GM18951 (cell line): Measurements from ENCODE around the gene B4GALT5.

Source experiments
- POLR2A ChIP-seq: IDR thresholded peaks from 4 replicates; pipeline ENCODE4 v1.6.1; 2011; ENCODE audit warnings: mild to moderate bottlenecking; ENCODE audit not compliant: insufficient read length, insufficient read depth; ENCODE audit errors: extremely low read depth
- in situ Hi-C: fragments of 300-500 bp; cut with MboI; formaldehyde crosslinking; loops from one replicate; pipeline ENCODE4 v1.12.0; 2022; ENCODE audit warnings: low sequenced_read_pairs, mixed read lengths, inconsistent platforms; ENCODE audit not compliant: unreplicated experiment

Gene B4GALT5

DNA sequence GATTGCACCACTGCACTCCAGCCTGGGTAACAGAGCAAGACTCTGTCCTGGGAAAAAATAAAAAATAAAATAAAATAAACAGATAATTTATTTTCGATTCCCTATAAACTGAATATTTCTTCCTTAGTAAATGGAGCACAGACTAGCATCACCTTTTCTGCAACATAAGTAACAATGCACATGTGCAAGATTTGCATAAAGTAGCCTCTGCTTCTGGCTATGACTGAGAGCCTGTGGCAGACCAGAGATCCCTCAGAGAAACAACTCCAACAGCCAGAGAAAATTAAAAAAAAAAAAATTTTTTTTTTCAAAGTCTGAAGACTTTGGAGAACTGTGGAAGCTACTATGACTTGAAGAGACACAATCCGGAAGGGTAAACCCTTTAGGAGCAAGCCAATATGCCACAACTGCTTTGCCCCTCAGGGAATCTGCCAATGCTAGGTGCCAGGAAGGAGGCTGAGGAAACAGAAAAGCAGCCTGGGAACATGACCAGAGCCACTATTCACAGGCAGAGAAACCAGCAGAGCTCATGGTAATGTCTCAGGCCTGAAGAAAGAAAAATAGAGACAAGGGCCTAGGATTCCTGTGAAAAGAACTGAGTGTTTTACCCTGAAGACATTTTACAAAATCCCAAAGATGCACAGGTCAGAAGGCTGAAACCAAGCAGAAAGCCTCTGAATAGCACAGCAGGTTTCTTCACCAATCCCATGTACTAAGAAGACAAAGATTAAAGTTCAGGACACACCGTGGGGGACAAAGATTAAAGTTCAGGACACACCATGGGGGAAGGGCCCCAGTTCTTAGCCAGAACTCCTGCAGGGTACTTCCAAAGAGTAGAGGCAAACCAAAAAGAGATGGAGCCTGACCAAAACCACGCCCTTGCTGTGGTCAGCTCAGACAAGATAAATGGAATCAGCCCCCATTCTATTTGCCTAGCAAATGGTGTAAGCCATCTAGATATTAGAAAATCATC is 25.8 kb downstream of the B4GALT5 start:
- in situ Hi-C loops = no loop called here
- no peak for TF ChIP-seq POLR2A

DNA sequence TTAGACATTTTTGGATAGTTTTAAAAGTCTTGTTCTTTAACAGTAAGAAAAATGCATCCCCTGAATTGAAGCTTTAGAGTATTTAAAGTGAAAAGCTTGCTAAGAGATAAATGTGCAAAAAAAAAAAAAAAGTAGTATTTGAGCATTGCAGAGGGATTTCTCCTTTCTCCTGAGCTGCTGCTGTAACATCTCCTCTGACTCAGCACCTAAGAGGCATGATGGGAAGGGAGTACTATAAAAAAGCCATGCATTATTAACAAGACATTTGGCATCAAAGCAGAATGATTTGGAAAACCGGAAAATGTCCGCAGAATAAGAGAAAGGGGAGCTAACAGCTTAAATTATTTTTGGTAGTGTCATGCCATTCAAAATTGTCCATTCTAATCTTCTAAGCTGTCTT is 27.9 kb downstream of the B4GALT5 start:
- in situ Hi-C loops = no loop called here
- no peak for TF ChIP-seq POLR2A

DNA sequence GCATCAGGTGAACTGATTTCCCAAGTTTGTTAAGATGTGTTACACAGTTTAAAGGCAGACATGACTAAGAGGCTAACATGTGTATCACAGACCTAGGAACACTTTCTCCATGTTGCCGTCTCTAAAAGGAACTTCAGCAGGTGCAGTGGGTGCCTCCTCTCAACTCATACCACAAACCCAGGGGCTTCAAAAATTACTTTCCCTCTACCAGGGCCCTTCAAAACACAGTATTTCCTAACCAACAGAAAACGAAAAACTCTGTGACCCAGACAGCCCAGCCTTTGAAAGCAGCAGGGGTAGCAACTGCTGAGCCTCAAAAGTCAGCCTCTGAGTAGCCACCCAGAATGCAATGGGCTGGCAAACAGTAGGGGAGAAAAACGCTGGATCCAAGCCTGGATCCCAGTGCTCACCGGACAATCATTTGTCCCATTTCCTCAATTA is 28.5 kb downstream of the B4GALT5 start:
- no peak for TF ChIP-seq POLR2A
- in situ Hi-C loops = no loop called here

DNA sequence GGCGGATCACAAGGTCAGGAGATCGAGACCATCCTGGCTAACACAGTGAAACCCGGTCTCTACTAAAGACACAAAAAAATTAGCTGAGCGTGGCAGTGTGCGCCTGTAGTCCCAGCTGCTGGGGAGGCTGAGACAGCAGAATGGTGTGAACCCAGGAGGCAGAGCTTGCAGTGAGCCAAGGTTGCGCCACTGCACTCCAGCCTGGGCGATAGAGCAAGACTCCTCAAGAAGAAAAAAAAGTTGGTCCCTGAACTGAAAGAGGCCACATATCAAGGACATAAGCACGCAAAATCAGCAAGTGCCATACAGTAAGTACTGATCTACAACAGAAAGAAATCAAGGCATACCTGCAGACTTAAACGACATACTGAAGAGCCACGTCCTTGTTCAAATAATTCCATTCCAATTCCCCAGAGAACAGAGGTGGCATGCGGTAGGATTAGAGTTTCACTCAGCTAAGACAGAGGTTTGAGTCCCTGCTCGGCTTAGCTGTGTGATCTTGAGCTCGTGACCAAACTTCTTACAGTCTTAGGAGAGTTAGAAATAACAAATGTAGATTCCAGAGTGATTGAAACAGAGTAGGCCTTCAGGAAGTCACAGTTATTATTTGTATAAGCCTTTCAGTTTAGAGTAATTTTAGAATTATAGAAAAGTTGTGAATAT is 29.2 kb downstream of the B4GALT5 start:
- in situ Hi-C loops = no loop called here
- no peak for TF ChIP-seq POLR2A

DNA sequence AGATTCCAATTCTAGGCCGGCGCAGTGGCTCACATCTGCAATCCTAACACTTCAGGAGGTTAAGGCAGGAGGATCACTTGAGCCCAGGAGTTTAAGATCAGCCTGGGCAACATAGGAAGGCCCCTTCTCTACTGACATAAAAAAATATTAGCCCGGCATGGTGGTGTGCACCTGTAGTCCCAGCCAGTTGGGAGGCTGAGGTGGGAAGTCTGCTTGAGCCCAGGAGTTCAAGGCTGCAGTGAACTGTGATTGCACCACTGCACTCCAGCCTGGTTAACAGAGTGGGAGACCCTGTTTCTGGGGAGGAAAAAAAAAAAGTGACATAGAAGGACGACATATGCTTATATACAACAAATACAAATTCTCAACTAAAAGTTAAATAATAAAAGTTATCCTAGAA is 30.9 kb downstream of the B4GALT5 start:
- in situ Hi-C loops = no loop called here
- TF ChIP-seq POLR2A = no peak

DNA sequence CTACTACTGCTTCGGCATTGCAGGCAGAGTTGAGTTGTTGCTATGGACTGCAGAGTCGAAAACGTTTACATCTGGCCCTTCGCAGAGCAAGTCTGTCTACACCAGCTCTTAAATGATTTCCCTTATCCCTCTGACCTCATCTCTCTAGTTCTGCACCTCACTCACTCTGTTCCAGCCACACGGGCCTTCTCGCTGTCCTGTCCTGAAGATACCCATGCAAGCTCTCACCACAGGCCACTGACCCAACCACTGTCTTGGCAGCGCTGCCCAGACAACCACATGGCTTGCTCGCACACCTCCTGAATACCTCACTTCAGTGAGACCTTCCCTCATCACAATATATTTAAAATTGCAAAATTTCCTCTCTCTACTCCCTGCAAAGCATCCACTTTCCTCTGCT is 31.4 kb downstream of the B4GALT5 start:
- TF ChIP-seq POLR2A = no peak
- in situ Hi-C loops = no loop called here

DNA sequence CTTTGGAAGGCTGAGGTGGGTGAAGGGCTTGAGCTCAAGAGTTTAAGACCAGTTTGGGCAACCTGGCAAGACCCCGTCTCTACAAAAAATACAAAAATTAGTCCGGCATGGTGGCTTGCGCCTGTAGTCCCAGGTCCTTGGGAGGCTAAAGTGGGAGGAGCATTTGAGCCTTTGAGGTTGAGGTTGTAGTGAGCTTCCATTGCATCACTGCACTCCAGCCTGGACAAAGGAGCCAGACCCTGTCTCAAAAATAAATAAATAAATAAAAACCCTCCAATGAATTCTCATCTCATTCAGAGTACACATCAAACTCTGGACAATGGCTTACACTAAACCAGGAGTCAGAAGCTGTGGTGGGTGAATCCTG is 31.8 kb downstream of the B4GALT5 start:
- in situ Hi-C loops = no loop called here
- no peak for TF ChIP-seq POLR2A

DNA sequence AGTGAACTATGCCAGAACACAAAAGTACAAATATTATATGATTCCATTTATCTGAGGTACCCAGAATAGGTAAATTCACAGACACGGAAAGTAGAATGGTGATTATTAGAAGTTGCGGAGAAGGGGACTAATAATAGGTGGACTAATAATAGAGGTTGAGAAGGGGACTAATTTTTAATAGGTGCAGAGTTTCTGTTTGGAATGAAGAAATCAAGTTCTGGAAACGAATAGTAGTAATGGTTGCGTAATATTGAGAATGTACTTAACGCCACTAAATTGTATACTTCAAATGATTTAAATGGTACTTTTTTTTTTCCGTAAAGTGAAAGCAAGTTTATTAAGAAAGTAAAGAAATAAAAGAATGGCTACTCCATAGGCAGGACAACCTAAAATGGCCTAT is 33.2 kb downstream of the B4GALT5 start:
- in situ Hi-C loops = no loop called here

DNA sequence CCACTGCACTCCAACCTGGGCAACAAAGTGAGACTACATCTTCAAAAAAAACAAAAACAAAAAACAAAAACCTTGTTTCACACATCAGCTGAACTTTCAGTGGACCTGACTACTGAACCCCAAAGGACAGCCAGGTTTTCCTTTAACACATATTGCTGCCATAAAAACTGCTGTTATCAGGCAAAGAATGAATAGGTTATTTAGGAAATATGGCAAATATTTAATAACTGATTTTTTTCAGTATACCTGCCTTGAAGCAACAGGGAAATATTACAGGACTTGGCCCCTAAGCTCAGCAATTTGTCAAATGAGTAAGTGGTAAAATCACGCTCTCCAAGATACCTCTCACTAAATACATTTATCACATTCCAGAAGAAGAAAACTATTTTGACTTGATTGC is 34.0 kb downstream of the B4GALT5 start:
- in situ Hi-C loops = no loop called here
- no peak for TF ChIP-seq POLR2A

More for the DNA sequence above, 33.2 kb downstream of the B4GALT5 start:
- TF ChIP-seq POLR2A = no peak

DNA sequence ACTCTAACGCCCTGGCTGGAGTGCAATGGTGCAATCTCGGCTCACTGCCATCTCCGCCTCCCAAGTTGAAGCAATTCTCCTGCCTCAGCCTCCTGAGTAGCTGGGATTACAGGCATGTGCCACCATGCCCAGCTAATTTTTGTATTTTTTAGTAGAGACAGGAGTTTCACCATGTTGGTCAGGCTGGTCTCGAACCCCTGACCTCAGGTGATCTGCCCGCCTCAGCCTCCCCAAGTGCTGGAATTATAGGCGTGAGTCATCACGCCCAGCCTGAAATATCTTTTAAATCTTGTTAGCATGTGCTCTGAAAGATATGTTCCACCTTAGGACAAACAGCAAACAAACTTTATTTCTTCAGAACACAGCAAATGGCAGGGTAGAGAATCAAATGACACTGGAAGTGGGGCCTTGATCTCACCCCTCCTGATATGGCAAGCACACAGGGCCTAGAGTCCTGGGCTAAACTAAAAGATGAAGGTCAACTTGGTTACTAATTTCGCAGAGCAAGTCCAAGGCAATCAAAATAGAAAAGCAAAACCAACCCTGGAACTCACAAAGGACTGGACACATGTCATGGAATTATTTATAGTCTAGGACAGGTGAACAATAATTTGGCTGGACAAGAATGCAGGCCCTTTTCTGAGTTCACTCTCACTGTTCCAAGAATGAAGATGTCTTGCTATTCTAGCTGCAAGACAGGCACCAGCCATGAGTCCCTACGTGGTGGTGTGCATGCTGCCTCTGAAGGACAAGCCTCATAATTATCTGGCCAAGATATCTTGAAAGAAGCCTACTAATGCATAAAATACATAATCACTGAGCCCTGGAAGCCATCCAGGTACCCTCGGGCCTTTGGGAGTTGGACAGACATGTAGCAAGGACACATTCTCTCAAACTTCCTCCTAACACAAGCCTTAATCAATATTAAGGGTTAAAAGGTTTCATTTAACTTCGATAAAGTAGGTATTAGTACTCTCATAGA is 35.6 kb downstream of the B4GALT5 start:
- in situ Hi-C loops = no loop called here
- TF ChIP-seq POLR2A = no peak

DNA sequence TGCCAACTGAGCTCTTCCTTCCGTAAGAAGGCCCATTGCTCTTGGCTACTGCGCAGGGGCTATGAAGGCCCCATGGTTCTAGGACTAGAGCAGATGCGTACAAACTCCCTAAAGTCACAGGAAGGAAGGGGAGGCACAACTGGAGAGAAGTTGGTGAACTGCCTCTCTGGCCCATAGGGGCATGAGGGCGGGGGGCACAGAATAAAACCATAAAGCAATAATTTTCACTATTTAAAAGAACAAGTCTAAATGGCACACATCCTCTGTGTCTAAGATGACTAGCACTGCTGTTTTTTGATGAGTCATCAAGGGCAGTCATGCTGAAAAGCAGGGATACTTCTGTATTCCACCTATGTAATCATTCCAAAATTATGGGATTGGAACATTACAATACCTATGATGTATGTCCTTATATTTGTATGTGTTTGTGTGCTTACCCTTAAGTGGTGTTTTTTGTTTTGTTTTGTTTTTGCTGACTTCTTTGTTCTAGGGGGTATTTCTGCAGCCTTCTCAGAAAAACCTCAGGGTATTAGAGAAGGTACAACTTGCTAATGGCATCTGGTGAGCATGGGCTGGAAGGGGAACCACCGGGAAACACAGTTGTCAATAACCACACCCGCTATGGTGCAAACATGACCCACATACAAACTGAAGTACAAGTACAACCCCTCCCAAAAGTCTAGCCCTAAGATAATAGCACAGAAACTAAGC is 36.9 kb downstream of the B4GALT5 start:
- in situ Hi-C loops = no loop called here
- no peak for TF ChIP-seq POLR2A

DNA sequence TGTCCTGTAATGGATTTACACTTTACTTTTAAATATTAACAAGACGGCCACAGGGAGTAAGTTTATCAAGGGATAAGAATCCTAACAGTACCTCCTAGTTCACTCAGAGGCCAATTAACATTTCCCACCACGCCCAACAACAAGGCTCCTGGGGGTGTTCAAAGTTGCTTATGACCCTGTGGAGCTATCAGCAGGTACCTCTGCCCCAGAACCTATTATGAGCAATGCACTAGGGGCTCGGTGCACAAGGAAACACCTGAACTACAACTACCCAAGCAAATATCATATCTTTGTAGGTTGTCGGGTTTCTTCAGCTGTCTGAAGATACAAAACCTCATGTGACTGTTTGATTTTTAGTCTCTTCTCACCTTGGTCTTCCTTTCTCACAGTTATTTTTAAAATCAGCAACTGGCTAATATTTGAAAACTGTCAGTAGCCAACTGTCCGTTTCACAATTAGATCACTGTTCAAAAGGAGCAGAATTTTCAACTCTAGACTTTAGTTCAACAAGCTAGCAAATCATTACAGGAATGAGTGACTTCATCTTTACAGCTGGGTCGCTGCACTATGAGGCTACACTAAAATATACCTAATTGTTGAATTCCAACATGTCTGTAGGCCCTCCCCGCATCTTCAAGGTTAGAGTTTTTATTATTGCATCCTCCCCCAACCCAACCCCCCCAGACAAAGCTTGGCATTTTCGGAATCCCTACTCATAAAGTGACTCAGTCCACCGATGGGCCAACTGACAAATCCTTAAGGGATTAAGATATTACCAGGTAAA is 38.1 kb downstream of the B4GALT5 start:
- in situ Hi-C loops = no loop called here
- no peak for TF ChIP-seq POLR2A
